HG03280 (cell line): ENCODE results near the gene FBXL13.
"Not testable (repeated sequence)": the region's sequence is repeated elsewhere in the genome, so short reads cannot be mapped to it uniquely, and the experiment has no call there.

ENCODE experiments used
- ATAC-seq: cut with Tn5 transposase; IDR thresholded peaks from one replicate; pipeline ENCODE4 v1.9.1; 2021; ENCODE audit warnings: mild to moderate bottlenecking, moderate library complexity; ENCODE audit not compliant: unreplicated experiment

Gene FBXL13

GRCh38 chr7:103031024-103031423, 43.6 kb downstream of the FBXL13 start:
- no peak for ATAC-seq

GRCh38 chr7:103025341-103025740, 49.3 kb downstream of the FBXL13 start:
- ATAC-seq = no peak

DNA sequence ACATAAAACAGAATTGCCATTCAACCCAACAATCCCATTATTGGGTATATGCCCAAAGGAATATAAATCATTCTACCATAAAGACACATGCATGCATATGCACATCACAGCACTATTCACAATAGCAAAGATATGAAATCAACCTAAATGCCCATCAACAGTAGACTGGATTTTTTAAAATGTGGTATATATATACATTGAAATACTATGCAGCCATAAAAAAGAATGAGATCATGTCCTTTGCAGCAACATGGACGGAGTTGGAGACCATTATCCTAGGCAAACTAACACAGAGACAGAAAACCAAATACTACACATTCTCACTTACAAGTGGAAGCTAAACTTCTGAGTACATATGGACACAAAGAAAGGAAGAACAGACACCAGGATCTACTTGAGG, 51.0 kb downstream of the FBXL13 start:
- ATAC-seq = not testable (repeated sequence)

GRCh38 chr7:103021490-103021889, 53.1 kb downstream of the FBXL13 start:
- ATAC-seq = not testable (repeated sequence)

GRCh38 chr7:103020876-103021275, 53.7 kb downstream of the FBXL13 start:
- ATAC-seq = not testable (repeated sequence)

- ATAC-seq = not testable (repeated sequence)
Observed at GRCh38 chr7:103018295-103018694, 56.3 kb downstream of the FBXL13 start.

GRCh38 chr7:103011650-103012049, 62.9 kb downstream of the FBXL13 start:
- no peak for ATAC-seq

DNA sequence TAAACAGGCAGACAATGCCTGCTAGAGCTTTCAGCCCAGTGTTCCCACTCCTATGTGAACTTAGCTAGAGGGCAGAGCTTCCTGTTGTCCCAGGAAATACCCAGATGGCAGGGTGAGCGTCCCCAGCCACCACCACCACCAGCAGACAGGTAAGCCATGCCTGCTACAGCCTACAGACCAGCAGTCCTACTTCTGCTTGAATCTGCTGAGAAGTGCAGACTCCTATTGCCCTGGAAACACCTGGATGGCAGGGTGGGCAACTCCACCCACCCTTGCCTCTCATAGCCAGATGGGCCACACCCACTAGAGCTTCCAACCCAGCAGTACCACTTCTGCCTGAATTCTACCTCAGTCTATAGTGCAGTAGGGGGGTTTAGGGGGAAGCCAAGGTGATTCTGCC, 64.4 kb downstream of the FBXL13 start:
- no peak for ATAC-seq

DNA sequence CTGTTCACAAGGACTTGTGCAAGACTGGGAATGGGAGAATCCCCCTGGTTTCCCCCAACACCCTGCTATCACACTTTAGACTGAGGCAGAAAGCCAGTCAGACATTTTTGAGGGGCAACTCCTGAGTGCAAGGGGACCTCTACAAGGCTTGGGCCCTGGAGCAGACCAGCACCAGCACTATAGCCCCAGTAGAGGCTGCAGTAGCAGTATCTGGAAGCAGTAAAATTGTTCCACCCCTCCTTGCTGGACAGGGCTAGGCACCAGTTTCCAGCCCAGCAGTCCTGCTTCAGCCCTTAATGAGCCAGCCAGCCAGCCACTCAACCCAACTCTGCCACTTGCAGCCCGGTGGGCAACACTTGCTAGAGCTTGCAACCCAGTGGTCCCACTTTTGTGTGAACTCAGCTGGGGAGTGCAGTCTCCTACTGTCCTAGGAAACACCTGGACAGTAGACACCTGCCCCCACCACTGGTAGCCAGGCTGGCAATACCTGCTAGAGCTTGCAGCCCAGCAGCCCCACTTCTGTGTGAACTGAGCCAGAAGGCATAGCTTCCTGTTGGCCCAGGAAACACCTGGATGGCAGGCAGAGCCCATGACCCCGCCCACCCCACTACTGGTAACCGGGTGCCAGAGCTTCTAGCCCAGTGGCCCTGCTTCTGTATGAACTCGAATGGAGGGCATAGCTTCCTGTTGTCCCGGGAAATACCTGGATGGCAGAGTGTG, 65.0 kb downstream of the FBXL13 start:
- ATAC-seq = no peak

GRCh38 chr7:103003004-103003403, 71.6 kb downstream of the FBXL13 start:
- no peak for ATAC-seq

DNA sequence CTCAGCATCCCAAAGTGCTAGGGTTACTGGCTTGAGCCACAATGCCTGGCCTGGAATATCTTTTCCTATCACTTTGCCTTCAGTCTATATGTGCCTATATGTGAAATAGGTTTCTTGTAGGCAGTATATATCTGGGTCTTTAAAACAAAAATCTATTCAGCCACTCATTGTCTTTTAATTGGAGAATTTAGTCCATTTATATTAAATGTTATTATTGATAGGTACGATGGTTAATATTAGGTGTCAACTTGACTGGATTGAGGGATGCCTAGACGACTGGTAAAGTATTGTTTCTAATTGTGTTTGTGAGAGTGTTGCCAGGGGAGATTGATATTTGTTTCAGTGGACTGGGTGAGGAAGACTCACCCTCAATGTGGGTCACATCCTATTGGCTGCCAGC, 73.4 kb downstream of the FBXL13 start:
- ATAC-seq = no peak

DNA sequence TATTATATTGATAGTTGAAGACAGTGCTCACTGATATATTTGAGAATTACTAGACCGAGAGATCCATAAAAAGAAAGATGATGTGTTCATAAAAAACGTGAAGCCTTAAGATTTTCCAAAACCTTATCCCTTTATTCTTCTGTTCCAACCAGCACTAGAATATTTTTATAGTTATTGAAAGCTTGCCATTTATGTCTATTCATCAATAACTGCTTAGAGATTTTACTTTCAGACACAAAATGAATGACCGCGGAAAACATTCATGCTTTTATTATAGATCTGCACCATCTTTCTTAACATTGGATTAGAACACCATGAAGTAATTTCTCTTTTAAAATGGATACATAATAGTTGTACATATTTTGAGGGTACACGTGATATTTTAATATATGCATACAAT, 77.6 kb downstream of the FBXL13 start:
- ATAC-seq = no peak

DNA sequence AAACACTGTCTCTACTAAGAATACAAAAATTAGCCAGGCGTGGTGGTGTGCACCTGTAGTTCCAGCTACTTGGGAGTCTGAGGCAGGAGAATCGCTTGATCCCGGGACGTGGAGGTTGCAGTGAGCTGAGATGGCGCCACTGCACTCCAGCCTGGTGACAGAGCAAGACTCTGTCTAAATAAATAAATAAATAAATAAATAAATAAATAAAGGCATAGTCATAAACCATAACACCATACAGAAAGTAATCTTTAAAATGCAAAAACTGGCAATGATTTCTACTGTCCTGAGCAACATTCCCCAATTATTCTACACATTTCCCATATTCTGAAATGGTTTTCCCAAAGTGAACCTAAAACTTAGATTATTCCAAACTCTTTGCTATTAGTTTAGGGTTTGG, 79.0 kb downstream of the FBXL13 start:
- ATAC-seq = not testable (repeated sequence)

GRCh38 chr7:102994567-102994966, 80.0 kb downstream of the FBXL13 start:
- ATAC-seq = no peak

- ATAC-seq = no peak
Observed at GRCh38 chr7:102993718-102994029, 80.9 kb downstream of the FBXL13 start.

- ATAC-seq = no peak
Observed at GRCh38 chr7:102992938-102993717, 81.5 kb downstream of the FBXL13 start.

GRCh38 chr7:102992509-102992937, 82.1 kb downstream of the FBXL13 start:
- ATAC-seq = no peak

- no peak for ATAC-seq
Observed at GRCh38 chr7:102991540-102992214, 82.9 kb downstream of the FBXL13 start.

DNA sequence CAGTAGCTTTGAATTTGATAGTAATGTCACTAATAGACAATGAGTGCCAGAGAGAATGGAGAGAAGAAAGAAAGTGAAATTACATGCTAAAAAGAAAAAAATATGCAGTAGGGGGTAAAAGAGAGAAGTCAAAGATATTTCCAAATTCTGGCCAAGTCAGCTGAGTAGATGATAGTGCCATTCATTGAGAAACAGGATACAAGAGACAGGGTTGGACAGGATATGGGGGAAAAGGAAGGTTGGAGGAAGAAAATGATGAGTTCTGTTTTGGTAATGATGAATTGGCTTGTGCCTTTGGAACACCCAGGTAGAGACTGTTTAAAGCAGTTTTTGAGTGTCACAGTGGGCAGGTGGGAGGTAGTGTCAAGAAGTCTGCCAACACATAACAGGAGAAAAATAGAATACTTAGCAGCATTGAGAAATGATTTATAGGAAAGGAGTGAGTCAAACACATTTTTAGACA, 83.5 kb downstream of the FBXL13 start:
- no peak for ATAC-seq

DNA sequence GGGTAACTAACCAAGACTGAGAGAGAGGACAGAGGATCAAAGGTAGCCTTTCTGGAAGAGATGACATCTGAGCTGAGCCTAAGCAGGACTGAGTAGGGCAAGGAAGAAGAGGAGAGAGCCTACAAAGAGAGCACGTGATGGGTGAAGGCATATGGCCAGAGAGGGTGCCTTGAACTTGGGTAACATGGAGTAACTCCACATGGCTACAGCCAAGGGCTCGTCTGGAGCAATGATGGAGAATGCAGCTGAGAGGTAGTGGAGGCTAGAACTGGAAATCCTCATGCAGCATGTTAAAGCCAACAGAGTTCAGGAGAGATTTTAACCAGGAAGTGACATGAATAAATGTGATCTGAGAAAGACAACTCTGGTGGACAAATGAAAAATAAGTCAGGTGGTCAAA, 84.0 kb downstream of the FBXL13 start:
- ATAC-seq = no peak

GRCh38 chr7:102988631-102989560, 85.7 kb downstream of the FBXL13 start:
- ATAC-seq = no peak
